ENCODE data around the gene CEP63. TPM values are rescaled to one million over a fixed set of nuclear protein-coding genes. Genes with fewer than 3 reads are reported as not detected.
A peak's percentile ranks its signal among the peaks of the same experiment; 100 is the strongest.

CEP63 gene
- total and polyA plus RNA-seq, 9 of the 15 experiments (the other 6 are each of a cell fraction or from before 2014, with no cell fraction given), result 5.1 to 17.8 (median 10.6) TPM

- DNase-seq (ENCODE audit: extremely low read depth in 1 of 4, low spot score in 3 of 4), result peak; percentile 17 to 67 (median 23)
- Histone ChIP-seq H2AFZ (ENCODE audit: low read depth, low read length) (no peak overlapping the region), H3K4me1 (replicated peaks in 1 of 2; ENCODE audit: control insufficient read depth in 2 of 2, insufficient read depth in 2 of 2, low read length in 2 of 2) (no peaks in the 10 kb centered on the region), H3K4me3 (no peak overlapping the region), H3K9me3 (replicated peaks; ENCODE audit: control insufficient read depth, insufficient read depth, low read depth, low read length) (no peaks in the 10 kb centered on the region), H3K27ac (ENCODE audit: extremely low read depth, low read depth, low read length) (no peak overlapping the region), H3K4me2 (ENCODE audit: insufficient read depth, low read length) (no peak overlapping the region), H3K27me3 (ENCODE audit: control insufficient read depth in 2 of 2, insufficient read depth in 2 of 2, low read length in 2 of 2) (no peaks in the 10 kb centered on the region), H3K79me2 (ENCODE audit: control insufficient read depth, insufficient read depth, low read length) (no peaks in the 10 kb centered on the region), H4K20me1 (replicated peaks; ENCODE audit: control insufficient read depth, insufficient read depth, low read length) (no peaks in the 10 kb centered on the region), H3K9me1 (ENCODE audit: control insufficient read depth, insufficient read depth, low read length) (no peaks in the 10 kb centered on the region), H3K9ac (ENCODE audit: insufficient read depth in 1 of 2, low read depth in 2 of 2, low read length in 2 of 2) (no peak overlapping the region), H3K36me3 (ENCODE audit: control insufficient read depth, insufficient read depth, low read length) (peaks cover 26% of the 10 kb centered on the region)
- ATAC-seq, result peak; percentile 79
- intact Hi-C loops (cut with micrococcal nuclease), result loop anchor here (1.0 to 10.0 kb wide), 3 partner anchors 79 to 262 kb away; no protein-coding TSS in a partner anchor
- POLR2A ChIA-PET, result interaction anchor here (1.3 to 1.8 kb wide), 3 partner anchors 8 to 166 kb away, joined by 3 to 6 read pairs (median 4); no protein-coding TSS in a partner anchor
- CTCF ChIA-PET (ENCODE audit: low intra/inter-chr PET ratio), result interaction anchor here (0.8 to 2.4 kb wide), 5 partner anchors 165 to 1433 kb away, joined by 3 to 23 read pairs (median 5); no protein-coding TSS in a partner anchor
- no TSS peak for BruUV-seq (replicated peaks)
- peak; percentile 80 for FAIRE-seq
- in situ Hi-C loops (cut with MboI), result loop anchor here (5.0 to 10.0 kb wide), 2 partner anchors 167 to 269 kb away; no protein-coding TSS in a partner anchor
- 9% methylated on average over 6 of the region's 9 CpGs for WGBS (ENCODE audit: insufficient coverage, low coverage, missing lambda C conversion rate)
- TF ChIP-seq CREB1 (IDR thresholded peaks at IDR 0.05), result no peak
- no peak for TF ChIP-seq CREB1 (CRISPR knock-in tag; IDR thresholded peaks at IDR 0.05)
- no peak for TF ChIP-seq SMARCE1 (IDR thresholded peaks at IDR 0.05)
- peak; percentile 44 to 64 for TF ChIP-seq RAD21 (CRISPR knock-in tag; conservative IDR thresholded peaks at IDR 0.05 in 1 of 2, IDR thresholded peaks at IDR 0.05 in 1 of 2)
- TF ChIP-seq EP400 (IDR thresholded peaks at IDR 0.05), result no peak
- peak; percentile 8; the same call in 1 of the 2 replicates for TF ChIP-seq REST (IDR thresholded peaks at IDR 0.05; ENCODE audit: borderline replicate concordance)
- TF ChIP-seq REST (CRISPR knock-in tag; IDR thresholded peaks at IDR 0.05; ENCODE audit: low read depth), result no peak
- no peak for TF ChIP-seq SAP30 (IDR thresholded peaks at IDR 0.05; ENCODE audit: borderline replicate concordance, insufficient read depth, low read depth, low read length, poor library complexity, severe bottlenecking)
- TF ChIP-seq SMC3 (conservative IDR thresholded peaks at IDR 0.05; ENCODE audit: insufficient read depth, low read depth, low read length), result 0 out of 2 replicates have a peak, but pooled peaks have one; percentile 25
- TF ChIP-seq PML (IDR thresholded peaks at IDR 0.05; ENCODE audit: low read length), result no peak
- TF ChIP-seq ZNF778 (CRISPR knock-in tag; IDR thresholded peaks at IDR 0.05), result no peak
- TF ChIP-seq, protein P1, sequence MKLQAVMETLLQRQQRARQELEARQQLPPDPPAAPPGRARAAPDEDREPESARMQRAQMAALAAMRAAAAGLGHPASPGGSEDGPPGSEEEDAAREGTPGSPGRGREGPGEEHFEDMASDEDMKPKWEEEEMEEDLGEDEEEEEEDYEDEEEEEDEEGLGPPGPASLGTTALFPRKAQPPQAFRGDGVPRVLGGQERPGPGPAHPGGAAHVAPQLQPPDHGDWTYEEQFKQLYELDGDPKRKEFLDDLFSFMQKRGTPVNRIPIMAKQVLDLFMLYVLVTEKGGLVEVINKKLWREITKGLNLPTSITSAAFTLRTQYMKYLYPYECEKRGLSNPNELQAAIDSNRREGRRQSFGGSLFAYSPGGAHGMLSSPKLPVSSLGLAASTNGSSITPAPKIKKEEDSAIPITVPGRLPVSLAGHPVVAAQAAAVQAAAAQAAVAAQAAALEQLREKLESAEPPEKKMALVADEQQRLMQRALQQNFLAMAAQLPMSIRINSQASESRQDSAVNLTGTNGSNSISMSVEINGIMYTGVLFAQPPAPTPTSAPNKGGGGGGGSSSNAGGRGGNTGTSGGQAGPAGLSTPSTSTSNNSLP (IDR thresholded peaks at IDR 0.05; ENCODE audit: borderline replicate concordance, low read depth, low read length), result 0 out of 2 replicates have a peak, but pooled peaks have one; percentile 42
Measured at GRCh38 chr3:134473868-134474546, 11.8 kb upstream of the CEP63 start.
